ENCODE measurements around the gene SELE.

Gene SELE

DNA sequence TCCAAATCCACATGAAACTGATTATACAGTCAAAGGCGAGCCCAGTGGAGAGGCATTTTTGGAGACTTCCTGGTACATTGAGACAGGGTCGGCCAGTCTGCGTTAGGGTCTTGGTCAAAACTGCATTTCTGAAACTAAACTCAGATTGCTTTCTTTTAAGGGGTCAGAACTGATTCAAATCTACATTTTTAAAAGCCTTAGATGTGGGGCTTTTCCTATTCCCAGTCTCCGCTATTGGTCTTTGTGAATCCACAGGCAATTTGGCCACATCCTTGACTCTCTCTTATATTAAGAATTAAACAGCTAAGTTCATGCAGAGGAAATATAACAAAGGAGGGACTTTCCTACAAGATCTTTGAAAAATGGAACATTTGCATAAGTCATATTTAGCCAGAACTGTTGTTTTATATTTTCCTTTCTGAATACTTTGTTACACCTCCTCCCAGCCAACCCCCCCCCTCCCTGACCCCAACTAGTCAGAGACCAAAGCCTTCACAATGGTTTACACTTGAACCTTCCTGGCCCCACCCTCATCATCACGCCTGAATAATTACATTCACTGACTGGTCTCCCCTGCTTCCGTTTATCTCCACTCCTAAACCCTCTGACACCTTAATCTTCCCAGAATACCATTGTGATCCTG, 53.4 kb downstream of the SELE start:
- DNase-seq = no peak

DNA sequence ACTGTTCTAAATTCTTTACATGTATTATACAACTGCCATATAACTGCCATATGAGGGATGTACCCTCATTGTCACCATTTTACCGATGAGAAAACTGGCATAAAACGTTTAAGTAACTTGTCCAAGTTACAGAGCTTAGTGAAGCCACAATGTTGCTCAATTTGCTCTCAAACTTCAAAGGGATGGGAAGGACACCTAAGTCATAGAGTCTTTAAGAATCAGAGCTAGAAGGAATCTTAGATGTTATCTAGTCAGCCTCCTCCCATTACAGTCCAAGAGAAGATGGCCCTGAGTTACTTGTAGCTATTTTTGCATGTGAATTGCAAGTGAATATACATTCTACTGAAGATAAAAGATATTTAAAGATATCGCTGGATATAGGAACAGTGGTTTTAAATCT, 54.2 kb downstream of the SELE start:
- DNase-seq = no peak

DNA sequence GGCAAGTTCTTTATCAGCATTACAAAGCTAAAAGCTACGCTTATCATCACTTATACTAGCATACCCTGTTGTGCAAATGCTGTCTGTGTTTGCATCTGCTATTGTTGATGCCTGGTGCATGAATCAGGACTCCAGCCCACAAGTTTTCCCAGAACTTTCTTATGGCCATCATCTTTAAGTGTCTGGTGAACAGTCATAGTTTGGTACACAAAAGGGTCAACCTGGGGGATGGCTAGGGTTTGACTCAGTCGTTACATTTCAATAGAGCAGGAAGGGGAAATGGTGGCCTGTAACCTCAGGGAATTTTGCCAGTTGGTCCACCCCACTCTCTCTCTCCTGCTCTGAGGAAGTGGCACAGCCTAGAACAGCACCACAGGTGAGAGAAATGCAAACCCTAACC, 57.9 kb downstream of the SELE start:
- no peak for DNase-seq
